ENCODE data around the gene FRAT2.
"Not testable (repeated sequence)": the region's sequence is repeated elsewhere in the genome, so short reads cannot be mapped to it uniquely, and the experiment has no call there.

Gene FRAT2

GRCh38 chr10:97291357-97292096 lies 43.0 kb downstream of the FRAT2 start:
- DNase-seq (ENCODE audit: low read depth, low spot score) = no peak

- DNase-seq (ENCODE audit: low read depth, low spot score) = not testable (repeated sequence)
Measured at GRCh38 chr10:97290576-97291356, 43.8 kb downstream of the FRAT2 start.

- not testable (repeated sequence) for DNase-seq (ENCODE audit: low read depth, low spot score)
Measured at GRCh38 chr10:97290076-97290475, 44.5 kb downstream of the FRAT2 start.
